Muscle of leg (tissue), 11 donors: Measurements from ENCODE around the gene PLD1. TPM values are rescaled to one million over a fixed set of nuclear protein-coding genes. Genes with fewer than 3 reads are reported as not detected.

ENCODE experiments used
- DNase-seq: peaks from one replicate; pipeline ENCODE4 v3.0.0; 2013
- H3K27ac ChIP-seq: one replicate; pipeline ENCODE4 v1.5.1; 2013; ENCODE audit warnings: mild to moderate bottlenecking, low read length, control low read depth
- H3K27me3 ChIP-seq: one replicate; pipeline ENCODE4 v1.6.1; 2013; ENCODE audit warnings: low read length; ENCODE audit not compliant: control insufficient read depth, insufficient read depth
- H3K36me3 ChIP-seq: one replicate; pipeline ENCODE4 v1.6.1; 2013; ENCODE audit warnings: low read length; ENCODE audit not compliant: control insufficient read depth, insufficient read depth
- H3K4me1 ChIP-seq: one replicate; pipeline ENCODE4 v1.6.1; 2013; ENCODE audit warnings: low read length; ENCODE audit not compliant: control insufficient read depth, insufficient read depth
- H3K4me3 ChIP-seq: one replicate; pipeline ENCODE4 v1.5.1; 2013; ENCODE audit warnings: low read length, control low read depth
- H3K9me3 ChIP-seq: replicated peaks from 2 replicates; pipeline ENCODE4 v1.6.1; 2013; ENCODE audit warnings: low read depth, low read length; ENCODE audit not compliant: control insufficient read depth
- WGBS: methylation state at CpG from one replicate; pipeline ENCODE4 v1.1.5; 2013; ENCODE audit warnings: missing lambda C conversion rate; ENCODE audit not compliant: insufficient coverage; 5-methylcytosine and 5-hydroxymethylcytosine counted together
- polyA plus RNA-seq, 8 donors: library from polyadenylated mRNA; unstranded; fragments of 120-200 nt; gene quantifications; one replicate each; pipeline versions ENCODE4 v1.2.1 to v1.2.3, GENCODE V29; 2013; ENCODE audit warnings: inconsistent platforms in 1 of 8, low replicate concordance in 1 of 8; ENCODE audit not compliant: insufficient read length in 8 of 8, insufficient read depth in 1 of 8
- total RNA-seq: library from RNA; stranded (reverse); fragments of 120-200 nt; gene quantifications from one replicate; pipeline ENCODE4 v1.2.4, GENCODE V29; 2013

Gene PLD1
- total and polyA plus RNA-seq, 9 donors: 12.4 to 21.7 (median 16.2) TPM

DNA sequence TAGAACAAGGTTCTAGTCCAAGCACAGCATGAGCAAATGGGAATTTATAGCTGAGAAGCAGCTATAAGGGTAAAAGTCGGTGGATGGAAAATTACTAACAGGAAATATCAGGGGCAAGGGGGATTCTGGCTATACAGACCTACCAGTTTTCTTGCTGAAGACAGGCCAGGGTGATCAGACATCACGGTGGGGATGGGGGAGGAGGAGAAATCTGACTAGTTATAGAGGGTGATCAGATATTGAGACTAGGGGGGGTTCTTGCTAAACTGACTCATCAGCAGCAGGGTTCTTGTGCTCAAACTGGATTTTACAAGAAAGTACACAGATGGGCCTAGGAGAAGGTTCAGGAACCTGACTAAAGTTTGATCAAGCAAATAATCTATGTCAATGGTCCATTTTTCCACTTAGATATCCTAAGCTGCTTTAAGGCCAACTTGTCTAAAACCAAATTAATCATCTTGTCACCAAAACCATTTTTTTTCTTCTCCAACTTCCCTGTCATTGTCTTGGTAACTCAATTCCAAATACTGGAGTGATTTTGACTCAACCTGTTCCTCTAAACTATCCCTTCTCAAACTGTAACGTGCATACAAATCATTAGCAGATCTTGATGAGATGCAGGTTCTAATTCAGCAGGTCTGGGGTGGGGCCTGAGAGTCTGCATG lies 37.4 kb upstream of the PLD1 start:
- Histone ChIP-seq H3K27ac (no peak overlapping the region), H3K27me3 (no peaks in the 10 kb centered on the region), H3K4me1 (peaks cover 10% of the 10 kb centered on the region), H3K36me3 (no peaks in the 10 kb centered on the region), H3K9me3 (no peaks in the 10 kb centered on the region), H3K4me3 (no peak overlapping the region)
- DNase-seq: no peak
- 73% methylated on average over 2 of the region's 3 CpGs for WGBS

DNA sequence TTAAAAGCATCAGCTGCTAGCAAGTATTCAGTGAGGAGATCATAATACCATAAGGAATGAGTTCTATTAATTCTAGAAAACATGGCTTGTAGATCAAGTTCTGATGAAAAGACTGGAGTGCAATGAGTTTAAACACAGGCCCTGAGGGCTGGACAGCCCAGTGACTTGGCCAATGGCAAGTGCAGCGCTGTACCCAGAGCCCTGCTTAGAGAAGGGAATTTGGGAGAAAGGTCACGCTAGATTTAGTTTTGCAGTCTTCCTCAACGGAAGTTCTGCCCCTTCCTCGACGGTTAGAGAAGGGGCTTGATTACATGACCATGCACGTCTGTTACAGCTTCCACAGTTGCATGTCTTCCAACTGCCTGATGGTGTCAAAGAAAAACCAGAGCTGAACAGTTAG lies 36.9 kb upstream of the PLD1 start:
- H3K27me3 ChIP-seq: no peaks in the 10 kb centered on the region
- no peak overlapping the region for H3K27ac ChIP-seq
- H3K4me3 ChIP-seq: no peak overlapping the region
- H3K4me1 ChIP-seq: peaks cover 10% of the 10 kb centered on the region
- H3K36me3 ChIP-seq: no peaks in the 10 kb centered on the region
- 81% methylated on average over 6 of the region's 6 CpGs for WGBS
- no peaks in the 10 kb centered on the region for H3K9me3 ChIP-seq
- no peak for DNase-seq

DNA sequence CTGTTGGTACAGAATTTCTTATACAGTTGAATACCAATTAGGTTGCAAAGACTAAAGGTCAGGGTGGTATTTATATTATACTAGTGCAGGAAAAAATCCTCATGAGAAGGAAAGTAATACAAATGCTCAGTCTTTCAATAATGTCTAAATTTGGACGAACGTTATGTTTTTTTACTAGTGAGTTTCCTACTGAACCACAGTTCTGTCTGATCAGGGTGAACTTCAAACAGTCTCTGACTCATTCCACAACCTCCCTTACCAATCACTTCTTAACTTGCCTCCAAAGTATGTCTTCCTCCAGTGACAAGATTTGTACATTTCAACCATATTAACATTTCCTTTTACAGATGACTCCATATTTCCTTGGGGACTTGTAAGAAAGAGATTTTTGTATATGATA lies 36.3 kb upstream of the PLD1 start:
- no peak overlapping the region for H3K27ac ChIP-seq

DNA sequence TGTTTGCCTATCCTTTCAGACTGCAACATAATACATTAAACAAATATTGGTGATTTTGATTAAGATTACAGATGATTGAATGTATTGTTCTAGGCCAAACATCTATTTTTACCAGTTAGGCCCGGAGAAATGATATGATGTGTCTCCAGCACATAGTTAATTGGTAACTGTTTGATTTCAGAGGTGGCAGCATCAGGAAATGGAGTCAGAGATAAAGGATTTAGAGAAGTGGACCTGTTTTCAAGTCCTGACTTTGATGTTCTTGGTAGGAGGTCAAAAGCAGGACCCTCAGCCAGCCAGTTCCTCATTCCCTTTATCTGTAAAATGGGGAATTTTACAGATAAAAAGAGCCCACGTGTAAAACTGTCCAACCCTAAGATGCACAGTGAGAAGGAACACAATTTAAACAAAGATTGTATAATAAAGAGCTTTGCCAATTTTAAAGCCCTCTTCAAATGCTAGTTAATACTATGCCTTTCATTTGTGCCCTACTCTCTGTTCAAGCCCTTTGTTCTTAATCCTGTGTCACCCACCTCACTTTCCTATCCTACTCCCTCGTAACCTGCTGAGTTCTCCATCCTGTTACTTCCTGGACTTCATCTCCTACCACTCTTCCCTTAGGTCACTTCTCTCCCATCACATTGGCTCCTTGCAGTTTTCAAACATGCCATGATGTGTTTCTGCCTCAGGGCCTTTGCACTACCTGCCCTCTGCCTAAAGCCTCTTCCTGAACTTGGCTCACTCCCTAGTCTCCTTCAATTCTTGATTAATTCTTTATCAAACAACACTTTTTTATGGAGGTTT lies 35.4 kb upstream of the PLD1 start:
- DNase-seq: no peak
- no peak overlapping the region for H3K27ac ChIP-seq
- H3K9me3 ChIP-seq: no peaks in the 10 kb centered on the region
- WGBS: 100% methylated on average over 2 of the region's 3 CpGs
- H3K4me3 ChIP-seq: no peak overlapping the region
- H3K4me1 ChIP-seq: peaks cover 12% of the 10 kb centered on the region
- H3K36me3 ChIP-seq: no peaks in the 10 kb centered on the region
- H3K27me3 ChIP-seq: no peaks in the 10 kb centered on the region

More for the DNA sequence above, 36.3 kb upstream of the PLD1 start:
- H3K4me1 ChIP-seq: peaks cover 10% of the 10 kb centered on the region
- no peak overlapping the region for H3K4me3 ChIP-seq
- H3K36me3 ChIP-seq: no peaks in the 10 kb centered on the region
- H3K9me3 ChIP-seq: no peaks in the 10 kb centered on the region
- WGBS: no CpG with 5 or more reads among the region's 2 CpGs
- H3K27me3 ChIP-seq: no peaks in the 10 kb centered on the region
- DNase-seq: no peak

GRCh38 chr3:171844873-171845272 lies 34.6 kb upstream of the PLD1 start:
- H3K4me1 ChIP-seq: peaks cover 9% of the 10 kb centered on the region
- H3K27ac ChIP-seq: no peak overlapping the region
- H3K4me3 ChIP-seq: no peak overlapping the region
- H3K27me3 ChIP-seq: no peaks in the 10 kb centered on the region
- WGBS: no CpG with 5 or more reads among the region's 2 CpGs
- H3K9me3 ChIP-seq: no peaks in the 10 kb centered on the region
- DNase-seq: no peak
- no peaks in the 10 kb centered on the region for H3K36me3 ChIP-seq

DNA sequence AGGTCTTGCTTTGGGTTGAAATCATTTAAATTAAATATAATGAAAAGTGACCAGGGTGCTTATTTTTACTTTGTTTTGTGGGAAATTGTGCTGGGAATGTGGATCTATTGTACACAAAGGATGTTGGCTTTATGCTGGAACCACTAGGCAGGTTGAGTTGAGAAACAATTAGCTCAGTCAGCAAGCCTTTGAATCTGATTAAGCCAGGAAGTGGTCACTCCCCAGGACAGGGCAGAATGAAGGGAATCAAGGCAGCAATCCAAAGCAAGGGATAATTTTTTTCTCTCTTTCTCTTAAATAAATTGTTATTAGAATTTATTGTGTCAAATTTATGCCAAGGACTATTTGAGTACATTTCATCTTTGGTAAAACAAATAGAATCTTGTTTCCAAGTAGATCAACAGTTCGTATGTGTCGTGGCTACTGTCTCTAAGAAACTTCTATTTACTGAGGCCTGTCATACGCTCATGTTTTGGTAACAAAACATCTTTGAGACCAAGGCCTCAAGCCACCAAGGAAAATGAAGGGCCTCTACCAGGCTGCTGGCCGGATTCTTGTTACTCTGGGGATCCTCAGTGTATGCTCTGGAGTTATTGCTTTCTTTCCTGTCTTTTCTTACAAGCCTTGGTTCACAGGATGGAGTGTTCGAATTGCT lies 32.7 kb upstream of the PLD1 start, which contains the start of gene TMEM212:
Gene TMEM212 (plus strand): TSS at position 486 of the 655 bp plus-strand sequence. CDS start 35 bp downstream, at position 521.
- no peaks in the 10 kb centered on the region for H3K27me3 ChIP-seq
- H3K36me3 ChIP-seq: no peaks in the 10 kb centered on the region
- 20% methylated on average over 2 of the region's 5 CpGs for WGBS
- H3K9me3 ChIP-seq: no peaks in the 10 kb centered on the region
- H3K4me1 ChIP-seq: peaks cover 16% of the 10 kb centered on the region
- H3K4me3 ChIP-seq: no peak within 1 kb of the TSS
- H3K27ac ChIP-seq: peak within 1 kb of the TSS; percentile 67
- peak; percentile 71 for DNase-seq

DNA sequence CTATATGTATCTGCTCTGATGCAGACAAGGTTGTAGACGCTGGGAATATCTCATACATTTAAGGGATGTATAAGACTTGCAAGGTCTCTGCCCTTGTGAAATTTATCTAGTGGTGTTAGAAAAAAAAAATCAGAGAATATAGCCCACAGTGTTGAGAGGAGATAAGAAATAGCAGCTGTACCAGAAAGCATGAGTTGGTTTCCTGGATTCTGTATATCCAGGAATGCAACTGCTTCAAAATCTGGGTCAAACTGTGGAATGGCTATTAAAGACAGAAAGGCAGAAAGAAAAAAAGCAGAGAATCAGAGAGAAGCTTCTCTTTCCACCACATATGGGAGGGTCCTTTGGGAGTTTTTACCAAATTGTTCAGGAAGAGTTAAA lies 31.3 kb upstream of the PLD1 start:
- H3K27me3 ChIP-seq: no peaks in the 10 kb centered on the region
- H3K36me3 ChIP-seq: no peaks in the 10 kb centered on the region
- peaks cover 16% of the 10 kb centered on the region for H3K4me1 ChIP-seq
- no peaks in the 10 kb centered on the region for H3K9me3 ChIP-seq
- no CpG with 5 or more reads among the region's 1 CpG for WGBS
- peak overlapping the region; percentile 15 for H3K27ac ChIP-seq
- peak; percentile 68 for DNase-seq
- no peak overlapping the region for H3K4me3 ChIP-seq

GRCh38 chr3:171840811-171841619 lies 30.7 kb upstream of the PLD1 start:
- Histone ChIP-seq H3K4me3 (no peak overlapping the region), H3K27me3 (no peaks in the 10 kb centered on the region), H3K36me3 (no peaks in the 10 kb centered on the region), H3K9me3 (no peaks in the 10 kb centered on the region), H3K27ac (no peak overlapping the region), H3K4me1 (peaks cover 16% of the 10 kb centered on the region)
- no CpG with 5 or more reads among the region's 6 CpGs for WGBS
- DNase-seq: no peak

DNA sequence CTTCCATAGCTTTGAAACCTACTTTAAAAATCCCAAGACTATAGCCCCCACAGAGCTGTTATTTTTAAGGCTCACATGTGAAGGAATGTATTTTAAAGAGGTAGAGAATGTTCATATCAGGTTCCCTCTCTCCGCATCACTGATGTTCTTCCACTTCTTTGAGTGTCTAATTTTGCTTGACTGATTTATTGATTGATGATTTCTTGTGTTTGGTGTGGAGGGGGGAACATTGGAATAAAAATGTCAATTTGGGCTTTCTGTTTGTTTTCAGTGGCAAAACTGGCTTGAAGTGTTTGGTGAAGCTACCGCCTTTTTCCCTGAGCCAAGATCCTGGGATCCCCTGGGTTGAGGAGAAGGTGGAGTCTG lies 30.1 kb upstream of the PLD1 start:
- WGBS: no CpG with 5 or more reads among the region's 2 CpGs
- Histone ChIP-seq H3K36me3 (no peaks in the 10 kb centered on the region), H3K9me3 (no peaks in the 10 kb centered on the region), H3K27me3 (no peaks in the 10 kb centered on the region), H3K27ac (no peak overlapping the region), H3K4me3 (no peak overlapping the region), H3K4me1 (peaks cover 16% of the 10 kb centered on the region)
- DNase-seq: no peak
